OCI-LY1 (cell line): Measurements from ENCODE around the gene DALRD3.

ENCODE experiments used
- CTCF ChIP-seq: fragments of 200-600 bp; sonication (generic), shearing (Covaris generic); IDR thresholded peaks from 2 replicates; pipeline ENCODE4 v1.5.1; 2017; ENCODE audit warnings: mild to moderate bottlenecking, antibody characterized with exemption, low read length, moderate library complexity, mixed read lengths
- EZH2 ChIP-seq: fragments of 200-600 bp; sonication (generic), shearing (Covaris generic); IDR thresholded peaks from 2 replicates; pipeline ENCODE4 v1.8.0; 2017; ENCODE audit warnings: borderline replicate concordance, mixed run types, mild to moderate bottlenecking, antibody characterized with exemption, low read length, moderate library complexity, mixed read lengths

DNA sequence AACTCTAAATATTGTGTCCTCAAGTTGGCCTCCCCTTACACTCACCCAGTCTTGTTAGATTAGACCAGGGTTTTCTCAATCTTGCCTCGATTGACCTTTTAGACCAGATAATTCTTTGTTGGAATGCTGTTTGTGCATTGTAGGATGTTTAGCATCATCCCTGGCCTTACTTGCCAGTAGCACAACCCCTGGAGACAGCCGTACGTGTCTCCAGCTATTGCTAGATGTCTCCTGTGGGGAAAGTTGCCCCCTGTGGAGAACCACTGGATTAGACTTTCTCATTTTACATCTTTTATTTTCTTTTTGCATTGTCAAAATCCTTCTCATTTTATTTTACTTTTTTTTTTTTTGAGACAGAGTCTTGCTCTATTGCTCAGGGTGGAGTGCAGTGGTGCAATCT, 9.0 kb downstream of the DALRD3 start:
- TF ChIP-seq EZH2 (no peak), CTCF (no peak)
